Tibial artery (tissue), 4 donors: ENCODE results near the gene PRKG1.

ENCODE experiments used
- DNase-seq, 2 donors: peaks; one replicate each; pipeline ENCODE4 v3.0.0-alpha.2; 2019
- H3K27ac ChIP-seq, 2 donors: fragments of 200-600 bp; sonication (generic) in 1 of 2; 1 replicate in 1 of 2; 2 replicates in 1 of 2; pipeline ENCODE4 v1.5.1; 2018 to 2019; ENCODE audit warnings: mild to moderate bottlenecking in 1 of 2
- H3K27me3 ChIP-seq, 2 donors: fragments of 200-600 bp; sonication (generic) in 1 of 2; one replicate each; pipeline versions ENCODE4 v1.5.1 to v1.6.0; 2016 to 2019
- H3K36me3 ChIP-seq, 3 donors: fragments of 200-600 bp; sonication (generic) in 2 of 3; one replicate each; pipeline ENCODE4 v1.5.1; 2016 to 2019; ENCODE audit warnings: mild to moderate bottlenecking in 2 of 3
- H3K4me1 ChIP-seq, 4 donors: fragments of 200-600 bp; sonication (generic) in 2 of 4; 1 replicate in 3 of 4; 2 replicates in 1 of 4; pipeline ENCODE4 v1.5.1; 2016 to 2019
- H3K4me3 ChIP-seq, 2 donors: fragments of 200-600 bp; sonication (generic) in 1 of 2; 1 replicate in 1 of 2; 2 replicates in 1 of 2; pipeline ENCODE4 v1.5.1; 2018 to 2019; ENCODE audit warnings: mild to moderate bottlenecking in 2 of 2
- H3K9me3 ChIP-seq, 3 donors: fragments of 200-600 bp; sonication (generic) in 1 of 3; one replicate each; pipeline ENCODE4 v1.5.1; 2016 to 2019
- CTCF ChIP-seq, 2 experiments: fragments of 200-600 bp in 1 of 2; fragments of 450-650 bp in 1 of 2; IDR thresholded peaks; one replicate each; pipeline ENCODE4 v1.5.1; 2017 to 2019; ENCODE audit warnings: antibody characterized with exemption in 2 of 2, mild to moderate bottlenecking in 1 of 2, moderate library complexity in 1 of 2
- intact Hi-C: fragments of 100-400 bp; cut with DNase I; formaldehyde crosslinking; loops from one replicate; pipeline ENCODE4 v1.15.0; 2023; ENCODE audit warnings: low total_unique reads

Gene PRKG1

GRCh38 chr10:51911723-51912122, 837.4 kb downstream of the PRKG1 start:
- no peak for DNase-seq
- H3K4me3 ChIP-seq: no peak overlapping the region
- H3K36me3 ChIP-seq: no peaks in the 10 kb centered on the region
- peaks cover 0 to 35% (median 5%) of the 10 kb centered on the region in 4 donors for H3K4me1 ChIP-seq
- intact Hi-C loops: no loop called here
- H3K27me3 ChIP-seq: no peaks in the 10 kb centered on the region
- no peaks in the 10 kb centered on the region for H3K9me3 ChIP-seq
- no peak overlapping the region for H3K27ac ChIP-seq
- no peak for TF ChIP-seq CTCF (IDR thresholded peaks at IDR 0.05)

GRCh38 chr10:51915031-51915542, 840.8 kb downstream of the PRKG1 start:
- TF ChIP-seq CTCF (IDR thresholded peaks at IDR 0.05): no peak
- DNase-seq: no peak
- no peak overlapping the region for H3K27ac ChIP-seq
- H3K9me3 ChIP-seq: no peaks in the 10 kb centered on the region
- intact Hi-C loops: no loop called here
- peaks cover 0 to 39% (median 5%) of the 10 kb centered on the region in 4 donors for H3K4me1 ChIP-seq
- no peak overlapping the region for H3K4me3 ChIP-seq
- no peaks in the 10 kb centered on the region for H3K27me3 ChIP-seq
- H3K36me3 ChIP-seq: no peaks in the 10 kb centered on the region

- no peak for TF ChIP-seq CTCF (IDR thresholded peaks at IDR 0.05)
- H3K27me3 ChIP-seq: no peaks in the 10 kb centered on the region
- no peaks in the 10 kb centered on the region for H3K36me3 ChIP-seq
- peaks cover 0 to 43% (median 2%) of the 10 kb centered on the region in 4 donors for H3K4me1 ChIP-seq
- no peak overlapping the region for H3K4me3 ChIP-seq
- no peaks in the 10 kb centered on the region for H3K9me3 ChIP-seq
- no peak for DNase-seq
- intact Hi-C loops: no loop called here
- no peak overlapping the region for H3K27ac ChIP-seq
Measured at GRCh38 chr10:51918440-51918839, 844.2 kb downstream of the PRKG1 start.

GRCh38 chr10:51918884-51919325, 844.6 kb downstream of the PRKG1 start:
- H3K4me1 ChIP-seq: peaks cover 0 to 45% (median 2%) of the 10 kb centered on the region in 4 donors
- TF ChIP-seq CTCF (IDR thresholded peaks at IDR 0.05): no peak
- intact Hi-C loops: no loop called here
- no peak for DNase-seq
- no peaks in the 10 kb centered on the region for H3K36me3 ChIP-seq
- H3K27ac ChIP-seq: no peak overlapping the region
- H3K9me3 ChIP-seq: no peaks in the 10 kb centered on the region
- H3K27me3 ChIP-seq: no peaks in the 10 kb centered on the region
- H3K4me3 ChIP-seq: no peak overlapping the region

- H3K27ac ChIP-seq: peak overlapping the region in 1 of 2 donors; percentile 16
- no peak for TF ChIP-seq CTCF (IDR thresholded peaks at IDR 0.05)
- intact Hi-C loops: no loop called here
- no peak for DNase-seq
- no peak overlapping the region for H3K4me3 ChIP-seq
- H3K9me3 ChIP-seq: no peaks in the 10 kb centered on the region
- H3K27me3 ChIP-seq: no peaks in the 10 kb centered on the region
- H3K4me1 ChIP-seq: peaks cover 0 to 37% (median 0%) of the 10 kb centered on the region in 4 donors
- no peaks in the 10 kb centered on the region for H3K36me3 ChIP-seq
Measured at GRCh38 chr10:51920672-51921071, 846.4 kb downstream of the PRKG1 start.

- Histone ChIP-seq H3K36me3 (no peaks in the 10 kb centered on the region), H3K9me3 (no peaks in the 10 kb centered on the region), H3K4me3 (no peak overlapping the region), H3K27me3 (no peaks in the 10 kb centered on the region), H3K4me1 (peaks cover 0 to 52% (median 0%) of the 10 kb centered on the region in 4 donors), H3K27ac (no peak overlapping the region)
- intact Hi-C loops: no loop called here
- DNase-seq: no peak
- TF ChIP-seq CTCF (IDR thresholded peaks at IDR 0.05): no peak
Measured at GRCh38 chr10:51924359-51924758, 850.1 kb downstream of the PRKG1 start.
